Esophagus squamous epithelium (tissue), 5 donors: ENCODE data around the gene DENND2A. TPM values are rescaled to one million over a fixed set of nuclear protein-coding genes. Genes with fewer than 3 reads are reported as not detected.
"Not testable (repeated sequence)": the region's sequence is repeated elsewhere in the genome, so short reads cannot be mapped to it uniquely, and the experiment has no call there.

ENCODE experiments used
- DNase-seq: peaks from one replicate; lab custom pipeline; 2025; lab: John Stamatoyannopoulos, UW
- H3K27ac ChIP-seq, 4 donors: fragments of 200-600 bp; sonication (generic); one replicate each; pipeline ENCODE4 v1.5.1; 2016 to 2019; ENCODE audit warnings: mild to moderate bottlenecking in 1 of 4
- H3K27me3 ChIP-seq, 4 donors: fragments of 200-600 bp; sonication (generic); 1 replicate in 3 of 4; 2 replicates in 1 of 4; pipeline versions ENCODE4 v1.5.1 to v1.6.0; 2017 to 2021; ENCODE audit warnings: antibody characterized with exemption in 1 of 4
- H3K36me3 ChIP-seq, 3 donors: fragments of 200-600 bp; sonication (generic); one replicate each; pipeline ENCODE4 v1.5.1; 2016 to 2019
- H3K4me1 ChIP-seq, 3 donors: fragments of 200-600 bp; sonication (generic); one replicate each; pipeline ENCODE4 v1.5.1; 2017 to 2019
- H3K4me3 ChIP-seq, 4 donors: fragments of 200-600 bp; sonication (generic); 1 replicate in 3 of 4; 2 replicates in 1 of 4; pipeline ENCODE4 v1.5.1; 2016 to 2019; ENCODE audit warnings: mild to moderate bottlenecking in 2 of 4, moderate library complexity in 1 of 4
- H3K9me3 ChIP-seq, 3 donors: fragments of 200-600 bp; sonication (generic); one replicate each; pipeline ENCODE4 v1.5.1; 2016 to 2019
- CTCF ChIP-seq, 6 experiments: fragments of 450-650 bp in 4 of 6; fragments of 200-600 bp in 2 of 6; sonication (generic) in 2 of 6; IDR thresholded peaks; one replicate each; pipeline ENCODE4 v1.5.1; 2016 to 2019; ENCODE audit warnings: antibody characterized with exemption in 6 of 6, mild to moderate bottlenecking in 4 of 6, moderate library complexity in 4 of 6
- POLR2A ChIP-seq, 4 donors: fragments of 450-650 bp; IDR thresholded peaks; one replicate each; pipeline ENCODE4 v1.6.1; 2017; ENCODE audit warnings: antibody characterized with exemption in 4 of 4, mild to moderate bottlenecking in 4 of 4, moderate library complexity in 3 of 4
- WGBS, 2 donors: methylation state at CpG; one replicate each; pipeline ENCODE4 v1.1.5; 2018; 5-methylcytosine and 5-hydroxymethylcytosine counted together
- intact Hi-C: fragments of 100-400 bp; cut with DNase I; formaldehyde crosslinking; loops from one replicate; pipeline ENCODE4 v1.15.0; 2022
- total RNA-seq, 4 donors: library from RNA; depleted of rRNA; stranded (reverse); fragments of >200 nt; gene quantifications; one replicate each; pipeline ENCODE4 v1.1.0, GENCODE V29; 2016
- donor health status: DM: yes; HTN: yes; CAD: no.

Gene DENND2A
- total RNA-seq, 4 donors from 2014 or later = 0.92 to 11.1 (median 1.9) TPM

- 87 to 92% methylated on average over 3 of the region's 3 CpGs for WGBS, 2 donors
- DNase-seq = no peak
- no peaks in the 10 kb centered on the region for H3K27me3 ChIP-seq
Measured at GRCh38 chr7:140669352-140669751, 28.7 kb upstream of the DENND2A start.

GRCh38 chr7:140668641-140669040 is 28.0 kb upstream of the DENND2A start:
- no peaks in the 10 kb centered on the region for H3K9me3 ChIP-seq
- 67 to 70% methylated on average over 1 of the region's 1 CpG for WGBS, 2 donors
- H3K4me1 ChIP-seq = peaks cover 2 to 13% (median 3%) of the 10 kb centered on the region in 3 donors
- no peaks in the 10 kb centered on the region for H3K36me3 ChIP-seq
- no peaks in the 10 kb centered on the region for H3K27me3 ChIP-seq
- no peak for DNase-seq
- H3K27ac ChIP-seq = no peak overlapping the region
- TF ChIP-seq POLR2A (IDR thresholded peaks at IDR 0.05) (no peak), CTCF (IDR thresholded peaks at IDR 0.05) (no peak)
- intact Hi-C loops = no loop called here
- H3K4me3 ChIP-seq = no peak overlapping the region

More at GRCh38 chr7:140669352-140669751, 28.7 kb upstream of the DENND2A start:
- intact Hi-C loops = no loop called here
- Histone ChIP-seq H3K36me3 (no peaks in the 10 kb centered on the region), H3K4me3 (no peak overlapping the region), H3K9me3 (no peaks in the 10 kb centered on the region), H3K27ac (no peak overlapping the region), H3K4me1 (peaks cover 9 to 21% (median 9%) of the 10 kb centered on the region in 3 donors)
- TF ChIP-seq POLR2A (IDR thresholded peaks at IDR 0.05) = no peak
- TF ChIP-seq CTCF (IDR thresholded peaks at IDR 0.05) = no peak

GRCh38 chr7:140667476-140667875 is 26.9 kb upstream of the DENND2A start:
- 44 to 70% methylated on average over 1 of the region's 1 CpG for WGBS, 2 donors
- H3K9me3 ChIP-seq = no peaks in the 10 kb centered on the region

DNA sequence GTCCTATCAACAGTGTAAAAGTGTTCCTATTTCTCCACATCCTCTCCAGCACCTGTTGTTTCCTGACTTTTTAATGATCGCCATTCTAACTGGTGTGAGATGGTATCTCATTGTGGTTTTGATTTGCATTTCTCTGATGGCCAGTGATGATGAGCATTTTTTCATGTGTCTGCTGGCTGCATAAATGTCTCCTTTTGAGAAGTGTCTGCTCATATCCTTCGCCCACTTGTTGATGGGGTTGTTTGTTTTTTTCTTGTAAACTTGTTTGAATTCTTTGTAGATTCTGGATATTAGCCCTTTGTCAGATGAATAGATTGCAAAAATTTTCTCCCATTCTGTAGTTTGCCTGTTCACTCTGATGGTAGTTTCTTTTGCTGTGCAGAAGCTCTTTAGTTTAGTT is 22.3 kb upstream of the DENND2A start:
- H3K4me3 ChIP-seq, intact Hi-C loops, DNase-seq, H3K9me3 ChIP-seq, H3K36me3 ChIP-seq, H3K27ac ChIP-seq: not testable (repeated sequence)
- Histone ChIP-seq H3K4me1 (peaks cover 0 to 12% (median 0%) of the 10 kb centered on the region in 3 donors), H3K27me3 (peaks cover 0 to 13% (median 0%) of the 10 kb centered on the region in 4 donors)
- 78 to 82% methylated on average over 2 of the region's 2 CpGs for WGBS, 2 donors

More at GRCh38 chr7:140667476-140667875, 26.9 kb upstream of the DENND2A start:
- no peak overlapping the region for H3K27ac ChIP-seq
- TF ChIP-seq POLR2A (IDR thresholded peaks at IDR 0.05) (no peak), CTCF (IDR thresholded peaks at IDR 0.05) (no peak)
- H3K4me1 ChIP-seq = peaks cover 0 to 6% (median 0%) of the 10 kb centered on the region in 3 donors
- no peaks in the 10 kb centered on the region for H3K36me3 ChIP-seq
- no peaks in the 10 kb centered on the region for H3K27me3 ChIP-seq
- no peak for DNase-seq
- H3K4me3 ChIP-seq = no peak overlapping the region
- intact Hi-C loops = no loop called here

- 27 to 41% methylated on average over 2 of the region's 2 CpGs for WGBS, 2 donors
- H3K4me1 ChIP-seq = peaks cover 0 to 28% (median 10%) of the 10 kb centered on the region in 3 donors
- H3K4me3 ChIP-seq = no peak overlapping the region
- TF ChIP-seq CTCF (IDR thresholded peaks at IDR 0.05) (no peak), POLR2A (IDR thresholded peaks at IDR 0.05) (no peak)
- no peak for DNase-seq
- H3K36me3 ChIP-seq = no peaks in the 10 kb centered on the region
- H3K27ac ChIP-seq = no peak overlapping the region
- peaks cover 0 to 13% (median 0%) of the 10 kb centered on the region in 4 donors for H3K27me3 ChIP-seq
- intact Hi-C loops = no loop called here
- no peaks in the 10 kb centered on the region for H3K9me3 ChIP-seq
Measured at GRCh38 chr7:140661124-140661523, 20.5 kb upstream of the DENND2A start.

DNA sequence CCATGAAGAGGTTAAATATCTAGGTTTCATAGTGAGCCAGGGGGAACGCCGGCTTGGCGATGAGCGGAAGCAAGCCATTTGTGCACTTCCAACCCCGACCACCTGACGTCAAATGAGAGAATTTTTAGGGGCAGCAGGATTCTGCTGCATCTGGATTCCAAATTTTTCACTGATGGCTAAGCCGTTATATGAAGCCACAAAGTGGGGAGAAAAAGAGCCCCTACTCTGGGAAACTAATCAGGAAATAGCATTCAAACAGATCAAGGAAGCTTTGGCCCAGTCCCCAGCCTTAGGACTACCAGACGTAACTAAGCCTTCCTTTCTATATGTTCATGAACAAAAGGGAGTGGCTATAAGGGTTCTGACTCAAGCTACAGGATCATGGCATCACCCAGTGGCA is 19.2 kb upstream of the DENND2A start:
- 53 to 61% methylated on average over 7 to 8 of the region's 8 CpGs for WGBS, 2 donors
- no peak overlapping the region for H3K4me3 ChIP-seq
- peaks cover 0 to 13% (median 0%) of the 10 kb centered on the region in 4 donors for H3K27me3 ChIP-seq
- H3K4me1 ChIP-seq = peaks cover 0 to 35% (median 15%) of the 10 kb centered on the region in 3 donors
- DNase-seq = no peak
- TF ChIP-seq CTCF (IDR thresholded peaks at IDR 0.05) (no peak), POLR2A (IDR thresholded peaks at IDR 0.05) (no peak)
- H3K27ac ChIP-seq = no peak overlapping the region
- no peaks in the 10 kb centered on the region for H3K36me3 ChIP-seq
- H3K9me3 ChIP-seq = no peaks in the 10 kb centered on the region
- intact Hi-C loops = no loop called here
